Endothelial cell of umbilical vein (primary cell): ENCODE measurements around the gene LSR. TPM values are rescaled to one million over a fixed set of nuclear protein-coding genes. Genes with fewer than 3 reads are reported as not detected.

ENCODE experiments used
- BruUV-seq: library from RNA; stranded (reverse); fragments of 400-500 nt; replicated peaks from 2 replicates; lab custom pipeline; 2021; lab: Mats Ljungman, UMichigan
- CTCF ChIA-PET: fragments of 300-600, 350-600 bp; sonication (Branson Sonifier 250); formaldehyde crosslinking; loops from one replicate; lab custom pipeline; 2021; ENCODE audit warnings: antibody characterized with exemption, inconsistent platforms; lab: Charles Lee
- POLR2A ChIA-PET: fragments of 300-600, 350-600 bp; sonication (Branson Sonifier 250); formaldehyde crosslinking; loops from one replicate; lab custom pipeline; 2021; ENCODE audit warnings: antibody characterized with exemption, inconsistent platforms; lab: Charles Lee
- DNase-seq: peaks from one replicate; pipeline ENCODE4 v3.0.0-alpha.2; 2011; ENCODE audit warnings: low read depth, low spot score
- FAIRE-seq: peaks from 2 replicates; lab custom pipeline; 2011; peaks lifted over from hg19 to GRCh38; lab: Jason Lieb, UNC
- H2AFZ ChIP-seq: 2 replicates; pipeline ENCODE4 v1.6.0; 2012; ENCODE audit warnings: low read depth, low read length, control low read depth, inconsistent platforms
- H3K27ac ChIP-seq: 2 replicates; pipeline ENCODE4 v1.5.1; 2011; ENCODE audit warnings: low read depth, mild to moderate bottlenecking, control low read depth, low read length, moderate library complexity; ENCODE audit not compliant: insufficient read depth
- H3K27me3 ChIP-seq, 2 experiments: 2 replicates each; pipeline versions ENCODE4 v1.6.0 to v1.6.1; 2011; ENCODE audit warnings: low read length in 2 of 2, mixed read lengths in 1 of 2; ENCODE audit not compliant: control insufficient read depth in 2 of 2, insufficient read depth in 2 of 2
- H3K36me3 ChIP-seq, 2 experiments: 2 replicates in 1 of 2; 3 replicates in 1 of 2; pipeline ENCODE4 v1.5.1; 2011; ENCODE audit warnings: low read length in 2 of 2, mild to moderate bottlenecking in 1 of 2, moderate library complexity in 1 of 2; ENCODE audit not compliant: control insufficient read depth in 2 of 2, insufficient read depth in 2 of 2; ENCODE audit errors: extremely low read depth in 1 of 2
- H3K4me1 ChIP-seq: 3 replicates; pipeline ENCODE4 v1.5.1; 2011; ENCODE audit warnings: mild to moderate bottlenecking, low read length; ENCODE audit not compliant: control insufficient read depth, insufficient read depth; ENCODE audit errors: extremely low read depth
- H3K4me2 ChIP-seq: 2 replicates; pipeline ENCODE4 v1.6.1; 2011; ENCODE audit warnings: low read length, control low read depth, mixed read lengths; ENCODE audit not compliant: insufficient read depth
- H3K4me3 ChIP-seq, 3 experiments: fragments of 200-600 bp in 1 of 3; sonication (generic), shearing (Covaris generic) in 1 of 3; replicated peaks in 1 of 3; 2 replicates each; pipeline ENCODE4 v1.5.1; 2011 to 2016; ENCODE audit warnings: control low read depth in 3 of 3, low read length in 3 of 3, mild to moderate bottlenecking in 2 of 3, inconsistent platforms in 1 of 3, low read depth in 1 of 3, moderate library complexity in 1 of 3; ENCODE audit not compliant: insufficient read depth in 1 of 3
- H3K79me2 ChIP-seq: 2 replicates; pipeline ENCODE4 v1.6.0; 2012; ENCODE audit warnings: low read length, inconsistent platforms; ENCODE audit not compliant: control insufficient read depth, insufficient read depth
- H3K9ac ChIP-seq: replicated peaks from 2 replicates; pipeline ENCODE3; 2011; ENCODE audit warnings: low read length, control low read depth; ENCODE audit not compliant: insufficient read depth; ENCODE audit errors: extremely low read depth
- H3K9me1 ChIP-seq: replicated peaks from 3 replicates; pipeline ENCODE4 v1.6.0; 2011; ENCODE audit warnings: mild to moderate bottlenecking, low read length; ENCODE audit not compliant: control insufficient read depth, insufficient read depth; ENCODE audit errors: extremely low read depth
- H3K9me3 ChIP-seq: replicated peaks from 2 replicates; pipeline ENCODE4 v1.5.1; 2012; ENCODE audit warnings: low read length, inconsistent platforms; ENCODE audit not compliant: control insufficient read depth, insufficient read depth
- H4K20me1 ChIP-seq: replicated peaks from 2 replicates; pipeline ENCODE3; 2011; ENCODE audit warnings: mild to moderate bottlenecking, low read length; ENCODE audit not compliant: control insufficient read depth, insufficient read depth; ENCODE audit errors: extremely low read depth
- EZH2 ChIP-seq: IDR thresholded peaks from 2 replicates; pipeline ENCODE4 v1.6.1; 2012; ENCODE audit warnings: borderline replicate concordance, low read depth, mild to moderate bottlenecking, moderate library complexity, low read length, inconsistent platforms; ENCODE audit not compliant: severe bottlenecking
- FOS ChIP-seq: IDR thresholded peaks from 2 replicates; pipeline ENCODE4 v1.6.1; 2011; ENCODE audit warnings: mild to moderate bottlenecking, low read length, moderate library complexity, borderline replicate concordance; ENCODE audit not compliant: insufficient read depth
- GATA2 ChIP-seq: IDR thresholded peaks from 2 replicates; pipeline ENCODE4 v1.7.0; 2011; ENCODE audit warnings: low read depth, mild to moderate bottlenecking, moderate library complexity, mixed read lengths, low read length; ENCODE audit not compliant: insufficient read length, insufficient read depth
- JUN ChIP-seq: IDR thresholded peaks from 2 replicates; pipeline ENCODE4 v1.6.1; 2011; ENCODE audit warnings: borderline replicate concordance, low read depth; ENCODE audit not compliant: insufficient read length, insufficient read depth
- MYC ChIP-seq: IDR thresholded peaks from one replicate; pipeline ENCODE4 v1.6.1; 2011; ENCODE audit warnings: mild to moderate bottlenecking, low read depth, low read length
- POLR2A ChIP-seq: IDR thresholded peaks from 2 replicates; pipeline ENCODE4 v1.6.1; 2012; ENCODE audit warnings: low read depth, mild to moderate bottlenecking, control low read depth, low read length
- POLR2AphosphoS5 ChIP-seq: IDR thresholded peaks from 2 replicates; pipeline ENCODE4 v1.6.1; 2012; ENCODE audit warnings: low read depth, mild to moderate bottlenecking, control low read depth, low read length, moderate library complexity; ENCODE audit not compliant: insufficient read depth
- dilution Hi-C: fragments of 300-500 bp; cut with MboI; formaldehyde crosslinking; loops from one replicate; pipeline ENCODE4 v1.15.0; 2019; ENCODE audit warnings: low sequenced_read_pairs; ENCODE audit not compliant: extremely low pct_ligation_motif_present
- intact Hi-C: fragments of 100-400 bp; cut with micrococcal nuclease; formaldehyde crosslinking; loops from one replicate; pipeline ENCODE4 v1.10.0; 2022
- polyA plus RNA-seq, 4 experiments: library from polyadenylated mRNA; depleted of rRNA in 3 of 4; stranded (reverse) in 3 of 4; unstranded in 1 of 4; fragments of >200 nt; gene quantifications; 2 replicates each; pipeline versions ENCODE4 v1.2.1 to v1.2.3, GENCODE V29; 2011 to 2012; ENCODE audit warnings: missing spikeins in 1 of 4
- total RNA-seq: library from RNA; stranded (reverse); gene quantifications from 2 replicates; pipeline ENCODE4 v1.2.3, GENCODE V29; 2021
- TF ChIP-seq, protein P1 (sequence below): IDR thresholded peaks from 2 replicates; pipeline ENCODE4 v1.6.1; 2011; ENCODE audit not compliant: insufficient read depth, insufficient read length
- TF ChIP-seq, protein P2 (sequence below), 2 donors: IDR thresholded peaks; 1 replicate in 1 of 2; 2 replicates in 1 of 2; pipeline ENCODE4 v1.5.1; 2011; ENCODE audit warnings: low read length in 2 of 2, mild to moderate bottlenecking in 2 of 2, moderate library complexity in 2 of 2, control low read depth in 1 of 2, inconsistent platforms in 1 of 2, low read depth in 1 of 2; ENCODE audit not compliant: insufficient read depth in 1 of 2; ENCODE audit errors: extremely low read depth in 1 of 2

LSR gene
- total and polyA plus RNA-seq, 2 donors (not counting 3 experiments of a cell fraction or from before 2014, with no cell fraction given), result 0.76 to 1.0 TPM

DNA sequence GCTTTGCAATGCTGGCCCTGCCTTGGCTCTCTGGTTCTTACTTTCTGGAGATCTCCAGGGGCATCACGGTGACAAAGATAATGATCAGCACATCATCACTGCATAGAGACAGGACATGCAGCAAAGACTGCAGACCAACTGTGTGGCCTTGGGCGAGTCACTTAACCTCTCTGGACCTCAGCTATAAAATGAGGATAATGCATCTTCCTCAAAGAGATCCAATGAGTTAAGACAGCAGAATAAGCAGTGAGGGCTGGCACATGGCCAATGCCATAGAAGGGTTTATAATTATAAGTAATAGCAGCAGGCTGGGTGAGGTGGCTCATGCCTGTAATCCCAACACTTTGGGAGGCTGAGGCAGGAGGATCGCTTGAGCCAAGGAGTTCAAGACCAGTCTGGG lies 45.5 kb downstream of the LSR start:
- ChIA-PET CTCF (interaction anchor here (1.4 kb wide), 1 partner anchor 19 kb away, joined by 3 read pairs; no protein-coding TSS in a partner anchor), POLR2A (no interaction called here)
- Histone ChIP-seq H3K9me1 (no peaks in the 10 kb centered on the region), H3K27me3 (no peaks in the 10 kb centered on the region), H3K4me1 (no peaks in the 10 kb centered on the region), H3K4me3 (no peak overlapping the region), H3K4me2 (no peak overlapping the region), H3K9ac (no peak overlapping the region), H4K20me1 (no peaks in the 10 kb centered on the region), H3K9me3 (no peaks in the 10 kb centered on the region), H3K79me2 (no peaks in the 10 kb centered on the region), H2AFZ (no peak overlapping the region), H3K27ac (no peak overlapping the region), H3K36me3 (no peaks in the 10 kb centered on the region)
- intact Hi-C loops (no loop called here), dilution Hi-C loops (no loop called here)
- TF ChIP-seq POLR2A, result no peak
- TF ChIP-seq MYC, result no peak
- TF ChIP-seq, protein P1, sequence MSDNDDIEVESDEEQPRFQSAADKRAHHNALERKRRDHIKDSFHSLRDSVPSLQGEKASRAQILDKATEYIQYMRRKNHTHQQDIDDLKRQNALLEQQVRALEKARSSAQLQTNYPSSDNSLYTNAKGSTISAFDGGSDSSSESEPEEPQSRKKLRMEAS, result no peak
- TF ChIP-seq EZH2, result no peak
- TF ChIP-seq JUN, result no peak
- no peak for TF ChIP-seq FOS
- BruUV-seq, result no TSS peak
- DNase-seq (no peak), FAIRE-seq (no peak)

DNA sequence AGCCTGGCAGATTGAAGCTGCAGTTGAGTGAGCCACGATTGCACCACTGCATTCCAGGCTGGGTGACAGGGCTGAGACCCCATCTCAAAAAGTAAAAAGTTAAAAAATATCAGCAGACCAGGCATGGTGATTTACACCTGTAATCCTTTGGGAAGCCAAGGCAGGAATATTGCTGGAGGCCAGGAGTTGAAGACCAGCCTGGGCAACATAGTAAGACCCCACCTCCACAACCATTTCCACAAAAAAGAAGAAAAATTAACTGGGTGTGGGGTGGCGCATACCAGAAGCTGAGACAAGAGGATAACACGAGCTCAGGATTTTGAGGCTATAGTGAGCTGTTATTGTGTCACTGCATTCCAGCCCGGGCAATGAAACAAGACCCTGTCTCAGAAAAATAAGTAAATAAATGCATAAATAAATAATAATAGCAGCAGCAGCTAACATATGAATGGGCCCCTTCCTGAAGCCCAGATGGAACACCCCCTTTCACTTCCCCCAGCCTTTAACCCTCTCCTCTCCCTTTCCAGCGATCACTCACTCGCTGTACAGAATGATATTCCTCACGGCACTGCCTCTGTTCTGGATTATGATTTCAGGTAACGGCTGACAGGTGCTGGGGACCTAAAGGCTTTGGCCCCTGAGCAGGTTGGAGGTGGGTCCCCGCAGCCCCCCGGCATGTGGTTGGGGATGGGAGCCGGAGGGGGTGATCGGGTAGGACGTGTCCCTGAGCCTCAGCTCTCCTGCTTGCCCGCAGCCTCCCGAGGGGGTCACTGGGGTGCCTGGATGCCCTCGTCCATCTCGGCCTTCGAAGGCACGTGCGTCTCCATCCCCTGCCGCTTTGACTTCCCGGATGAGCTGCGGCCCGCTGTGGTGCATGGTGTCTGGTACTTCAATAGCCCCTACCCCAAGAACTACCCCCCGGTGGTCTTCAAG lies 46.3 kb downstream of the LSR start:
- Histone ChIP-seq H3K4me3 (no peak overlapping the region), H3K9ac (no peak overlapping the region), H3K27ac (no peak overlapping the region), H3K79me2 (no peaks in the 10 kb centered on the region), H2AFZ (no peak overlapping the region), H3K27me3 (no peaks in the 10 kb centered on the region), H4K20me1 (no peaks in the 10 kb centered on the region), H3K36me3 (no peaks in the 10 kb centered on the region), H3K9me3 (no peaks in the 10 kb centered on the region), H3K4me2 (no peak overlapping the region), H3K4me1 (no peaks in the 10 kb centered on the region), H3K9me1 (no peaks in the 10 kb centered on the region)
- intact Hi-C loops (no loop called here), dilution Hi-C loops (no loop called here)
- FAIRE-seq, result no peak
- ChIA-PET POLR2A (no interaction called here), CTCF (interaction anchor here (1.4 kb wide), 1 partner anchor 18 kb away, joined by 3 read pairs; no protein-coding TSS in a partner anchor)
- no TSS peak for BruUV-seq
- TF ChIP-seq POLR2A (no peak), EZH2 (no peak), MYC (no peak), GATA2 (no peak), JUN (no peak), POLR2AphosphoS5 (no peak), FOS (no peak)
- TF ChIP-seq, protein P2, sequence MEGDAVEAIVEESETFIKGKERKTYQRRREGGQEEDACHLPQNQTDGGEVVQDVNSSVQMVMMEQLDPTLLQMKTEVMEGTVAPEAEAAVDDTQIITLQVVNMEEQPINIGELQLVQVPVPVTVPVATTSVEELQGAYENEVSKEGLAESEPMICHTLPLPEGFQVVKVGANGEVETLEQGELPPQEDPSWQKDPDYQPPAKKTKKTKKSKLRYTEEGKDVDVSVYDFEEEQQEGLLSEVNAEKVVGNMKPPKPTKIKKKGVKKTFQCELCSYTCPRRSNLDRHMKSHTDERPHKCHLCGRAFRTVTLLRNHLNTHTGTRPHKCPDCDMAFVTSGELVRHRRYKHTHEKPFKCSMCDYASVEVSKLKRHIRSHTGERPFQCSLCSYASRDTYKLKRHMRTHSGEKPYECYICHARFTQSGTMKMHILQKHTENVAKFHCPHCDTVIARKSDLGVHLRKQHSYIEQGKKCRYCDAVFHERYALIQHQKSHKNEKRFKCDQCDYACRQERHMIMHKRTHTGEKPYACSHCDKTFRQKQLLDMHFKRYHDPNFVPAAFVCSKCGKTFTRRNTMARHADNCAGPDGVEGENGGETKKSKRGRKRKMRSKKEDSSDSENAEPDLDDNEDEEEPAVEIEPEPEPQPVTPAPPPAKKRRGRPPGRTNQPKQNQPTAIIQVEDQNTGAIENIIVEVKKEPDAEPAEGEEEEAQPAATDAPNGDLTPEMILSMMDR (IDR thresholded peaks at IDR 0.05; ENCODE audit: extremely low read depth in 1 of 2, insufficient read depth in 1 of 2, low read depth in 1 of 2, low read length in 2 of 2), result no peak
- TF ChIP-seq, protein P1, result no peak
- no peak for DNase-seq
